Kidney (tissue), 14 donors: Measurements from ENCODE around the gene CDC42. TPM values are rescaled to one million over a fixed set of nuclear protein-coding genes. Genes with fewer than 3 reads are reported as not detected.
"Not testable (repeated sequence)": the region's sequence is repeated elsewhere in the genome, so short reads cannot be mapped to it uniquely, and the experiment has no call there.

Source experiments
- DNase-seq, 5 donors: peaks; one replicate each; pipeline ENCODE4 v3.0.0-alpha.2; 2013 to 2020
- FAIRE-seq: peaks from 2 replicates; lab custom pipeline; 2012; peaks lifted over from hg19 to GRCh38; lab: Jason Lieb, UNC
- H3K27ac ChIP-seq, 2 donors: one replicate each; pipeline ENCODE4 v1.7.0; 2013; ENCODE audit warnings: low read depth in 2 of 2, low read length in 2 of 2, inconsistent platforms in 1 of 2
- H3K27me3 ChIP-seq: one replicate; pipeline ENCODE4 v1.7.1; 2013; ENCODE audit warnings: low read length, inconsistent platforms; ENCODE audit not compliant: control insufficient read depth, insufficient read depth
- H3K36me3 ChIP-seq, 3 donors: one replicate each; pipeline versions ENCODE4 v1.7.0 to v1.7.1; 2013; ENCODE audit warnings: low read length in 3 of 3, control low read depth in 1 of 3, inconsistent platforms in 1 of 3; ENCODE audit not compliant: insufficient read depth in 3 of 3, control insufficient read depth in 2 of 3
- H3K4me1 ChIP-seq, 3 donors: one replicate each; pipeline versions ENCODE4 v1.7.0 to v1.7.1; 2013; ENCODE audit warnings: low read length in 3 of 3, inconsistent platforms in 1 of 3, low read depth in 1 of 3; ENCODE audit not compliant: control insufficient read depth in 2 of 3, insufficient read depth in 2 of 3
- H3K4me3 ChIP-seq, 3 donors: one replicate each; pipeline versions ENCODE4 v1.7.0 to v1.8.1; 2013; ENCODE audit warnings: low read length in 3 of 3, control low read depth in 1 of 3, inconsistent platforms in 1 of 3
- H3K9ac ChIP-seq, 3 donors: one replicate each; pipeline versions ENCODE4 v1.7.0 to v1.7.1; 2013; ENCODE audit warnings: low read length in 3 of 3, control low read depth in 1 of 3, inconsistent platforms in 1 of 3
- H3K9me3 ChIP-seq, 3 donors: one replicate each; pipeline versions ENCODE4 v1.7.0 to v1.7.1; 2013; ENCODE audit warnings: low read length in 3 of 3, control low read depth in 1 of 3, inconsistent platforms in 1 of 3; ENCODE audit not compliant: control insufficient read depth in 2 of 3, insufficient read depth in 1 of 3
- intact Hi-C: fragments of 100-400 bp; cut with DNase I; formaldehyde crosslinking; loops from one replicate; pipeline ENCODE4 v1.11.1; 2022
- polyA plus RNA-seq: library from polyadenylated mRNA; stranded (reverse); fragments of 350-450 nt; fragmentation: Illumina TruSeq; extraction: RNeasy Lipid Tissue Mini Kit (QIAGEN cat#74804); gene quantifications from one replicate; pipeline ENCODE4 v1.2.3, GENCODE V29; 2014; ENCODE audit warnings: low read depth, low replicate concordance; ENCODE audit not compliant: insufficient read depth
- total RNA-seq: library from RNA; stranded (reverse); fragmentation: NEBNext Ultra II Directional; extraction: Animal tissue kit (Norgen Biotek cat#: 25700); gene quantifications from one replicate; pipeline ENCODE4 v1.2.1, GENCODE V29; 2021
- TF ChIP-seq, protein P1 (sequence below): IDR thresholded peaks from 3 replicates; pipeline ENCODE4 v1.5.1; 2012; ENCODE audit warnings: mild to moderate bottlenecking, moderate library complexity, borderline replicate concordance; ENCODE audit not compliant: insufficient read depth; ENCODE audit errors: extremely low read depth
- donor health status: control.
- donor health status: control.
- donor health status: control.
- donor health status: control.
- donor health status: control.
- donor health status: DM: yes; HTN: yes; CAD: no.
- donor health status: Normal renal cell carcinoma (clear cell type).

Gene CDC42
- total and polyA plus RNA-seq, 2 donors from 2014 or later: 207 to 248 TPM

DNA sequence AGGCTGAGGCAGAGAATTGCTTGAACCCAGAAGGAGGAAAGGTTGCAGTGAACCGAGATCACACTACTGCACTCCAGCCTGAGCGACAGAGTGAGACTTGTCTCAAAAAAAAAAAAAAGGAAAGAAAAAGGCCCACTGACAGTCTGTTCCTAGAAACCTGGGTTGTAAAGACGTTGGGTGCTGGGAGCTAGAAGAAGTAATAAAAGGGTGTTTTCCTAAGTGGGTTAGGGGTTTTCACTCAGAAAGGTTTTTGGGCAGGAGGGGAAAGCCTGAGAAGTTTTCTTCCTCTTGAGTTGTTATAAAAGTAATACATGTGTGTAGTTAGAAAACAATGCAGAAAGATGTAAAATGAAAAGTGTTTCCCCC is 25.6 kb upstream of the CDC42 start:
- intact Hi-C loops: no loop called here
- Histone ChIP-seq H3K4me1 (peaks cover 0 to 10% (median 6%) of the 10 kb centered on the region in 3 donors), H3K36me3 (peaks cover 0 to 11% (median 0%) of the 10 kb centered on the region in 3 donors), H3K9ac (no peak overlapping the region), H3K4me3 (no peak overlapping the region), H3K27ac (no peak overlapping the region), H3K27me3 (no peaks in the 10 kb centered on the region), H3K9me3 (no peaks in the 10 kb centered on the region)
- TF ChIP-seq, protein P1, sequence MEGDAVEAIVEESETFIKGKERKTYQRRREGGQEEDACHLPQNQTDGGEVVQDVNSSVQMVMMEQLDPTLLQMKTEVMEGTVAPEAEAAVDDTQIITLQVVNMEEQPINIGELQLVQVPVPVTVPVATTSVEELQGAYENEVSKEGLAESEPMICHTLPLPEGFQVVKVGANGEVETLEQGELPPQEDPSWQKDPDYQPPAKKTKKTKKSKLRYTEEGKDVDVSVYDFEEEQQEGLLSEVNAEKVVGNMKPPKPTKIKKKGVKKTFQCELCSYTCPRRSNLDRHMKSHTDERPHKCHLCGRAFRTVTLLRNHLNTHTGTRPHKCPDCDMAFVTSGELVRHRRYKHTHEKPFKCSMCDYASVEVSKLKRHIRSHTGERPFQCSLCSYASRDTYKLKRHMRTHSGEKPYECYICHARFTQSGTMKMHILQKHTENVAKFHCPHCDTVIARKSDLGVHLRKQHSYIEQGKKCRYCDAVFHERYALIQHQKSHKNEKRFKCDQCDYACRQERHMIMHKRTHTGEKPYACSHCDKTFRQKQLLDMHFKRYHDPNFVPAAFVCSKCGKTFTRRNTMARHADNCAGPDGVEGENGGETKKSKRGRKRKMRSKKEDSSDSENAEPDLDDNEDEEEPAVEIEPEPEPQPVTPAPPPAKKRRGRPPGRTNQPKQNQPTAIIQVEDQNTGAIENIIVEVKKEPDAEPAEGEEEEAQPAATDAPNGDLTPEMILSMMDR: no peak
- DNase-seq (no peak), FAIRE-seq (no peak)

DNA sequence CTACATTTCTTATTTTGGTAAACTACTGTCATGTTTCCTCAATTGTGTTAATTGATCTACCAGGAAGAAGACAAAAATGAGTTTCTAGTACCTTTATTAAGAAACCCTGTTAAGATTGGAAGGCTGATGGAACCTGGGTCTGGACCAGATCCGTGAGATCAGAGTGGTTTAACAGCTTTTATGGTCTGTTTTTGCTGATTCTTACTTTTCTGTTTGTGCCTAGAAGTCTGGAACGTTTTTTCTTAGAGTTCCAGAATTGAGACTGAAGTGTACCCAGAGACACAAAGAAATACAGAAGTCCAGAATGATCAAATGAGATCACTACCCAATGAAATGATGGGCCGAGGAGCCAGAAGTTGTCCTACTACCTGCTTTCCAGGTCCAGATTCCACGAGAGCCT is 22.5 kb upstream of the CDC42 start:
- no peak overlapping the region for H3K27ac ChIP-seq
- DNase-seq (no peak), FAIRE-seq (no peak)
- peaks cover 0 to 11% (median 0%) of the 10 kb centered on the region in 3 donors for H3K36me3 ChIP-seq
- no peak overlapping the region for H3K9ac ChIP-seq
- H3K4me1 ChIP-seq: peaks cover 0 to 3% (median 0%) of the 10 kb centered on the region in 3 donors
- TF ChIP-seq, protein P1: no peak
- intact Hi-C loops: no loop called here
- H3K9me3 ChIP-seq: no peaks in the 10 kb centered on the region
- H3K27me3 ChIP-seq: no peaks in the 10 kb centered on the region
- H3K4me3 ChIP-seq: no peak overlapping the region

DNA sequence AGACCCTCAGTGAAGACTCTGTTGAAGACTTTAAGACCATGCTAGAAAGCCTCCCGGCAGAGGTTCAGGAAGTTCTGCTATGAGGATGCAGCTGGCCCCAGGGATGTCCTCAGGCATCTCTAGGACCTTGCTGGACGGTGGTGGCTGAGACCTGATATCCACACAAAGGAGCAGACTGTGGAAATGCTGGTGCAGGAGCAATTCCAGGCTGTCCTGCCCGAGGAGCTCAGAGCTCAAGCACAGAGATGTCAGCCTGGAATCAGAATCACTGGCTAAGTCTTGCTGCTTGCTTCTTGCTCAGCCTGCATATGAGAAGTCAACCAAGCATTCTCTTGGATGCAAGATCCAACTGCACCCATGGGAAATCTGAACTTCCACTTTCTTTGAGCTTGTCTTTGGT is 22.0 kb upstream of the CDC42 start:
- Histone ChIP-seq H3K27ac (no peak overlapping the region), H3K9ac (no peak overlapping the region), H3K36me3 (peaks cover 0 to 11% (median 0%) of the 10 kb centered on the region in 3 donors), H3K9me3 (no peaks in the 10 kb centered on the region), H3K4me3 (no peak overlapping the region), H3K4me1 (peaks cover 0 to 3% (median 0%) of the 10 kb centered on the region in 3 donors), H3K27me3 (no peaks in the 10 kb centered on the region)
- FAIRE-seq (no peak), DNase-seq (no peak)
- intact Hi-C loops: no loop called here
- TF ChIP-seq, protein P1: no peak

DNA sequence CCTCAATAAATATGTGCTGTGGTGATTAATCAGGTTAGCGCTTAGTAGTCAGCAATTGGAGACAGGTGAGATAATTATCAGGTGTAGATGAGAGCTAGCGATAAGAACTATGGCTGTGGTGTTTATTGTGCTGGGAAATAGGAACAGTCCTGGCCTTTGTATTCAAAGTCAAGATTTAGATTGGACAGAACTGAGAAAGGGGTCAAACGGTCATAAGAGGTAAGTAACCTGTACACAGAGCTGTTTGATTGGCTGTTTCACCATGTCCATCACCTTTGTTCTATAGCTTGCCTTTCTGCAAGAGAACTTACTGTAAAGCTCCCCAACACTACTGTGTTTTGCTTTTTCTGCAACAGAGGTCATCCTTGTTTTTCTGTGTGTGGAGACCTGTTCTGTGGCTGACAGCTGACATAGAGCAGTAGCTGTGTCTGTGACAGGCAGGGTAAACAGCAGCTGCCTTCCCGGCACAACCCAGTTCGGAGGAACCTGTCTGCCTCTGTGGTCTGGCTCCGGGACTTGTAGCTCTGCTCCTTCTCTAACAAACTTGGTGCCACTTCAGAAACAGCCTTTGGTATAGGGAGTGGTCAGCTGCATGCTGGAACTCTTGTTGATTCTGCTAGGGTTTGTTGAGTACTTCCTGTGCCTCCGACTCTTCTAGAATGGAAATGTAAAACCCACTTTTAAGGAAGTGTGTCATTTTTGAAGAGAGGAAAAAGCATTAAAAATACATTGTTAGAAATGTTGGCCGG is 21.1 kb upstream of the CDC42 start:
- H3K4me1 ChIP-seq: peaks cover 0 to under 1% (median 0%) of the 10 kb centered on the region in 3 donors
- H3K27ac ChIP-seq: no peak overlapping the region
- H3K4me3 ChIP-seq: no peak overlapping the region
- no peak overlapping the region for H3K9ac ChIP-seq
- DNase-seq (no peak), FAIRE-seq (no peak)
- no peaks in the 10 kb centered on the region for H3K9me3 ChIP-seq
- no peaks in the 10 kb centered on the region for H3K27me3 ChIP-seq
- intact Hi-C loops: no loop called here
- TF ChIP-seq, protein P1: no peak
- H3K36me3 ChIP-seq: peaks cover 0 to 11% (median 0%) of the 10 kb centered on the region in 3 donors

DNA sequence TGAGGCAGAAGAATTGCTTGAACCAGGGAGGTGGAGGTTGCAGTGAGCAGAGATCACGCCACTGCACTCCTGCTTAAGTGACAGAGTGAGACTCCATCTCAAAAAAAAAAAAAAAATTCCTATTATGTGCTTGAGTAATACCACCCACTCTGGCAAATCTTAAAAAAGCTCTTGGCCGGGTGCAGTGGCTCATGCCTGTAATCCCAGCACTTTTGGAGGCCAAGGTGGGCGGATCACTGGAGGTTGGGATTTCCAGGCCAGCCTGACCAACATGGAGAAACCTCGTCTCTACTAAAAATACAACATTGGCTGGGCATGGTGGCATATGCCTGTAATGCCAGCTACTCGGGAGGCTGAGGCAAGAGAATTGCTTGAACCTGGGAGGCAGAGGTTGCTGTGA is 17.7 kb upstream of the CDC42 start:
- H3K27ac ChIP-seq, H3K4me1 ChIP-seq, intact Hi-C loops, H3K9me3 ChIP-seq, DNase-seq, H3K27me3 ChIP-seq, FAIRE-seq, H3K9ac ChIP-seq, H3K4me3 ChIP-seq: not testable (repeated sequence)
- H3K36me3 ChIP-seq: peaks cover 0 to 11% (median 0%) of the 10 kb centered on the region in 3 donors
